NCI-H345 treated with DMSO at 0.1 percent for 48 hours (cell line): ENCODE results near the gene IMPA2.
"Not testable (repeated sequence)": the region's sequence is repeated elsewhere in the genome, so short reads cannot be mapped to it uniquely, and the experiment has no call there.

Source experiments
- DNase-seq: peaks from one replicate; lab custom pipeline; 2025; ENCODE audit not compliant: unreplicated experiment; lab: John Stamatoyannopoulos, UW

The IMPA2 gene

GRCh38 chr18:11960743-11961380, 20.4 kb upstream of the IMPA2 start:
- no peak for DNase-seq

- DNase-seq: no peak
Measured at GRCh38 chr18:11962597-11962996, 18.7 kb upstream of the IMPA2 start.

- DNase-seq: no peak
Measured at GRCh38 chr18:11963991-11964484, 17.3 kb upstream of the IMPA2 start.

GRCh38 chr18:11969904-11970835, 11.1 kb upstream of the IMPA2 start:
- DNase-seq: no peak

GRCh38 chr18:11970836-11971226, 10.5 kb upstream of the IMPA2 start:
- DNase-seq: not testable (repeated sequence)

- no peak for DNase-seq
Measured at GRCh38 chr18:11972371-11973174, 8.7 kb upstream of the IMPA2 start.

GRCh38 chr18:11974741-11975325, 6.5 kb upstream of the IMPA2 start:
- no peak for DNase-seq

- no peak for DNase-seq
Measured at GRCh38 chr18:11975723-11976122, 5.6 kb upstream of the IMPA2 start.

- DNase-seq: no peak
Measured at GRCh38 chr18:11976315-11977152, 4.8 kb upstream of the IMPA2 start.

GRCh38 chr18:11977153-11977466, 4.2 kb upstream of the IMPA2 start:
- DNase-seq: no peak

GRCh38 chr18:11978956-11979355, 2.4 kb upstream of the IMPA2 start:
- DNase-seq: no peak

GRCh38 chr18:11980163-11980493, 1.2 kb upstream of the IMPA2 start:
- no peak for DNase-seq

GRCh38 chr18:11980494-11981191, 664 bp upstream of the IMPA2 start:
- DNase-seq: no peak

- peak; percentile 28 for DNase-seq
Measured at GRCh38 chr18:11981543-11982366, 448 bp downstream of the IMPA2 start.

GRCh38 chr18:11982981-11983380, 1.7 kb downstream of the IMPA2 start:
- no peak for DNase-seq

- no peak for DNase-seq
Measured at GRCh38 chr18:11983592-11983991, 2.3 kb downstream of the IMPA2 start.

GRCh38 chr18:11984091-11984490, 2.8 kb downstream of the IMPA2 start:
- DNase-seq: no peak

- DNase-seq: no peak
Measured at GRCh38 chr18:11985586-11985985, 4.3 kb downstream of the IMPA2 start.

- DNase-seq: no peak
Measured at GRCh38 chr18:11986061-11986460, 4.8 kb downstream of the IMPA2 start.
